CD4-positive, alpha-beta memory T cell (primary cell): ENCODE data around the gene AKT1S1. TPM values are rescaled to one million over a fixed set of nuclear protein-coding genes. Genes with fewer than 3 reads are reported as not detected.

Source experiments
- microRNA-seq: library from miRNA; unstranded; fragments of <30 nt; microRNA quantifications from one replicate; pipeline ENCODE4 v1.2.0, GENCODE V29; 2021; ENCODE audit warnings: borderline replicate concordance, borderline number of aligned reads, borderline microRNAs expressed, mixed read lengths
- polyA plus RNA-seq, 2 donors: library from polyadenylated mRNA; unstranded; fragments of 300-500 nt; fragmentation: Illumina TruSeq; gene quantifications; one replicate each; pipeline ENCODE4 v1.2.3, GENCODE V29; 2021
- total RNA-seq, 2 experiments: library from RNA; stranded (reverse); gene quantifications; one replicate each; pipeline ENCODE4 v1.2.3, GENCODE V29; 2021

The AKT1S1 gene
- total and polyA plus RNA-seq, 4 experiments from 2014 or later: 2.5 to 20.2 (median 12.2) TPM

Small RNAs within 50 kb of the gene (microRNA-seq; reads per million reads assigned to microRNA genes)
- gene MIR4749: not detected
- not detected for gene MIR4750
- gene MIR6800: not detected

Other genes with a start within 250 kb of the AKT1S1 start
- 10 to 100 TPM; 12.0 to 13.4 TPM for gene RRAS, start 237.2 kb downstream of the AKT1S1 start, total RNA-seq
- 10 to 100 TPM; 28.0 to 32.1 TPM for gene RRAS, start 237.2 kb downstream of the AKT1S1 start, polyA plus RNA-seq
- 10 to 100 TPM; 60.5 to 62.7 TPM for gene SCAF1, start 235.1 kb downstream of the AKT1S1 start, total RNA-seq
- gene SCAF1, start 235.1 kb downstream of the AKT1S1 start, polyA plus RNA-seq: 1 to 10 TPM in 1 of 2 donors, not detected in 1; 4.0 TPM
- 100 to 1,000 TPM; 366 to 386 TPM for gene IRF3, start 211.5 kb downstream of the AKT1S1 start, total RNA-seq
- 10 to 100 TPM; 64.1 to 72.8 TPM for gene IRF3, start 211.5 kb downstream of the AKT1S1 start, polyA plus RNA-seq
- 10 to 100 TPM; 21.9 to 22.1 TPM for gene BCL2L12, start 211.4 kb downstream of the AKT1S1 start, total RNA-seq
- gene BCL2L12, start 211.4 kb downstream of the AKT1S1 start, polyA plus RNA-seq: 10 to 100 TPM; 16.3 to 17.2 TPM
- gene PRMT1, start 200.1 kb downstream of the AKT1S1 start, total RNA-seq: 10 to 100 TPM; 76.6 to 92.9 TPM
- 100 to 1,000 TPM; 140 to 213 TPM for gene PRMT1, start 200.1 kb downstream of the AKT1S1 start, polyA plus RNA-seq
- 1 to 10 TPM; 4.0 to 4.4 TPM for gene ADM5, start 187.8 kb downstream of the AKT1S1 start, total RNA-seq
- under 1 TPM in 1 of 2 donors, not detected in 1; 0.24 TPM for gene ADM5, start 187.8 kb downstream of the AKT1S1 start, polyA plus RNA-seq
- 1 to 10 TPM in 1 of 2 experiments, under 1 TPM in 1; 0.64 to 1.5 TPM for gene CPT1C, start 186.2 kb downstream of the AKT1S1 start, total RNA-seq
- gene CPT1C, start 186.2 kb downstream of the AKT1S1 start, polyA plus RNA-seq: under 1 TPM; 0.24 to 0.57 TPM
- 1 to 10 TPM in 1 of 2 experiments, under 1 TPM in 1; 0.90 to 1.1 TPM for gene TSKS, start 114.0 kb downstream of the AKT1S1 start, total RNA-seq
- gene TSKS, start 114.0 kb downstream of the AKT1S1 start, polyA plus RNA-seq: under 1 TPM; 0.16 to 0.56 TPM
- 10 to 100 TPM; 55.5 to 56.2 TPM for gene AP2A1, start 110.4 kb downstream of the AKT1S1 start, total RNA-seq
- gene AP2A1, start 110.4 kb downstream of the AKT1S1 start, polyA plus RNA-seq: 1 to 10 TPM; 2.6 to 9.5 TPM
- gene FUZ, start 64.1 kb downstream of the AKT1S1 start, total RNA-seq: 10 to 100 TPM; 22.4 to 24.1 TPM
- gene FUZ, start 64.1 kb downstream of the AKT1S1 start, polyA plus RNA-seq: 1 to 10 TPM; 4.9 to 7.4 TPM
- gene MED25, start 59.1 kb downstream of the AKT1S1 start, total RNA-seq: 10 to 100 TPM; 41.8 to 48.8 TPM
- 10 to 100 TPM; 10.7 to 22.9 TPM for gene MED25, start 59.1 kb downstream of the AKT1S1 start, polyA plus RNA-seq
- gene PTOV1, start 26.2 kb downstream of the AKT1S1 start, total RNA-seq: 100 to 1,000 TPM; 150 to 156 TPM
- 10 to 100 TPM; 40.7 to 57.9 TPM for gene PTOV1, start 26.2 kb downstream of the AKT1S1 start, polyA plus RNA-seq
- gene PNKP, start 9.8 kb downstream of the AKT1S1 start, total RNA-seq: 100 to 1,000 TPM; 171 to 192 TPM
- gene PNKP, start 9.8 kb downstream of the AKT1S1 start, polyA plus RNA-seq: 10 to 100 TPM; 28.9 to 33.9 TPM
- gene TBC1D17, start 347 bp upstream of the AKT1S1 start, total RNA-seq: 100 to 1,000 TPM; 101 TPM
- 10 to 100 TPM in 1 of 2 donors, 1 to 10 TPM in 1; 6.0 to 14.9 TPM for gene TBC1D17, start 347 bp upstream of the AKT1S1 start, polyA plus RNA-seq
- 1 to 10 TPM; 2.6 to 3.4 TPM for gene IL4I1, start 19.5 kb upstream of the AKT1S1 start, total RNA-seq
- 10 to 100 TPM in 1 of 2 donors, 1 to 10 TPM in 1; 9.4 to 10.4 TPM for gene IL4I1, start 19.5 kb upstream of the AKT1S1 start, polyA plus RNA-seq
- gene ATF5, start 51.9 kb upstream of the AKT1S1 start, total RNA-seq: 1 to 10 TPM; 7.9 to 8.3 TPM
- gene ATF5, start 51.9 kb upstream of the AKT1S1 start, polyA plus RNA-seq: 1 to 10 TPM; 1.8 to 2.3 TPM
- 10 to 100 TPM; 65.2 to 68.2 TPM for gene NUP62, start 52.1 kb upstream of the AKT1S1 start, total RNA-seq
- 10 to 100 TPM; 43.3 to 71.0 TPM for gene NUP62, start 52.1 kb upstream of the AKT1S1 start, polyA plus RNA-seq
- not detected for gene SIGLEC11, start 83.8 kb upstream of the AKT1S1 start, total RNA-seq
- gene SIGLEC11, start 83.8 kb upstream of the AKT1S1 start, polyA plus RNA-seq: not detected
- 100 to 1,000 TPM; 109 to 114 TPM for gene VRK3, start 148.0 kb upstream of the AKT1S1 start, total RNA-seq
- gene VRK3, start 148.0 kb upstream of the AKT1S1 start, polyA plus RNA-seq: 100 to 1,000 TPM in 1 of 2 donors, 10 to 100 TPM in 1; 85.8 to 106 TPM
- 1 to 10 TPM; 8.8 to 9.0 TPM for gene ZNF473, start 148.7 kb upstream of the AKT1S1 start, total RNA-seq
- gene ZNF473, start 148.7 kb upstream of the AKT1S1 start, polyA plus RNA-seq: 1 to 10 TPM; 2.0 to 5.1 TPM